Chondrocyte (in vitro differentiated cells): ENCODE data around the gene P3H1. TPM values are rescaled to one million over a fixed set of nuclear protein-coding genes. Genes with fewer than 3 reads are reported as not detected.

Experiments
- DNase-seq: peaks from one replicate; pipeline ENCODE4 v3.0.0; 2021; ENCODE audit warnings: mixed read lengths, low spot score
- H3K27ac Mint-ChIP-seq: one replicate; pipeline ENCODE4 v1.8.0; 2021; ENCODE audit warnings: mild to moderate bottlenecking, moderate library complexity, mixed read lengths; ENCODE audit not compliant: unreplicated experiment
- H3K27me3 Mint-ChIP-seq: 2 replicates; pipeline ENCODE4 v1.8.0; 2021; ENCODE audit warnings: low read depth, mixed read lengths
- H3K36me3 Mint-ChIP-seq: 2 replicates; pipeline ENCODE4 v1.8.0; 2021; ENCODE audit warnings: low read depth, mixed read lengths
- H3K4me1 Mint-ChIP-seq: 2 replicates; pipeline ENCODE4 v1.8.0; 2021; ENCODE audit warnings: low read depth, mild to moderate bottlenecking, mixed read lengths
- H3K4me3 Mint-ChIP-seq: one replicate; pipeline ENCODE4 v1.8.0; 2021; ENCODE audit warnings: mild to moderate bottlenecking, moderate library complexity, mixed read lengths; ENCODE audit not compliant: unreplicated experiment
- H3K9me3 Mint-ChIP-seq: 2 replicates; pipeline ENCODE4 v1.8.0; 2021; ENCODE audit warnings: low read depth, mixed read lengths
- CTCF ChIP-seq: fragments of 200-600 bp; sonication (generic); IDR thresholded peaks from 2 replicates; pipeline ENCODE4 v1.5.0; 2021; ENCODE audit warnings: antibody characterized with exemption, mild to moderate bottlenecking, moderate library complexity
- total RNA-seq: library from RNA; stranded (reverse); gene quantifications from 3 replicates; pipeline ENCODE4 v1.2.1, GENCODE V29; 2021

P3H1 gene
- total RNA-seq, 1 donor from 2014 or later, result 278 TPM

- Mint-ChIP-seq H3K9me3 (no peaks in the 10 kb centered on the region), H3K4me3 (no peak overlapping the region), H3K27me3 (no peaks in the 10 kb centered on the region), H3K27ac (no peak overlapping the region), H3K4me1 (peaks cover 9% of the 10 kb centered on the region), H3K36me3 (no peaks in the 10 kb centered on the region)
- DNase-seq, result no peak
- no peak for TF ChIP-seq CTCF
Measured at GRCh38 chr1:42737986-42738677, 28.7 kb downstream of the P3H1 start.

- Mint-ChIP-seq H3K4me3 (no peak overlapping the region), H3K9me3 (no peaks in the 10 kb centered on the region), H3K4me1 (peaks cover 6% of the 10 kb centered on the region), H3K27ac (no peak overlapping the region), H3K27me3 (no peaks in the 10 kb centered on the region), H3K36me3 (no peaks in the 10 kb centered on the region)
- no peak for DNase-seq
- TF ChIP-seq CTCF, result peak; percentile 35
Measured at GRCh38 chr1:42737257-42737656, 29.6 kb downstream of the P3H1 start.

- Mint-ChIP-seq H3K9me3 (no peaks in the 10 kb centered on the region), H3K36me3 (no peaks in the 10 kb centered on the region), H3K4me3 (no peak overlapping the region), H3K4me1 (peaks cover 6% of the 10 kb centered on the region), H3K27me3 (no peaks in the 10 kb centered on the region), H3K27ac (no peak overlapping the region)
- no peak for TF ChIP-seq CTCF
- no peak for DNase-seq
Measured at GRCh38 chr1:42736571-42737200, 30.1 kb downstream of the P3H1 start.

- TF ChIP-seq CTCF, result peak; percentile 52
- H3K9me3 Mint-ChIP-seq, result no peaks in the 10 kb centered on the region
- H3K36me3 Mint-ChIP-seq, result no peaks in the 10 kb centered on the region
- H3K4me1 Mint-ChIP-seq, result peaks cover 6% of the 10 kb centered on the region
- no peaks in the 10 kb centered on the region for H3K27me3 Mint-ChIP-seq
- no peak overlapping the region for H3K27ac Mint-ChIP-seq
- no peak overlapping the region for H3K4me3 Mint-ChIP-seq
- no peak for DNase-seq
Measured at GRCh38 chr1:42736152-42736551, 30.7 kb downstream of the P3H1 start.

GRCh38 chr1:42735477-42736105, 31.2 kb downstream of the P3H1 start:
- no peak overlapping the region for H3K4me3 Mint-ChIP-seq
- H3K9me3 Mint-ChIP-seq, result no peaks in the 10 kb centered on the region
- H3K27me3 Mint-ChIP-seq, result no peaks in the 10 kb centered on the region
- H3K36me3 Mint-ChIP-seq, result no peaks in the 10 kb centered on the region
- TF ChIP-seq CTCF, result no peak
- DNase-seq, result no peak
- peaks cover 6% of the 10 kb centered on the region for H3K4me1 Mint-ChIP-seq
- H3K27ac Mint-ChIP-seq, result no peak overlapping the region
